Loucy (cell line): ENCODE measurements around the gene RFTN2.

Source experiments
- EZH2phosphoT487 ChIP-seq: fragments of 200-600 bp; IDR thresholded peaks from 2 replicates; pipeline ENCODE4 v1.6.1; 2018; ENCODE audit warnings: antibody characterized with exemption, mild to moderate bottlenecking, moderate library complexity, borderline replicate concordance
- TF ChIP-seq, protein P1 (sequence below): fragments of 200-600 bp; sonication (generic); conservative IDR thresholded peaks from 2 replicates; pipeline ENCODE4 v1.5.1; 2014; ENCODE audit warnings: mild to moderate bottlenecking, antibody characterized with exemption, low read length

DNA sequence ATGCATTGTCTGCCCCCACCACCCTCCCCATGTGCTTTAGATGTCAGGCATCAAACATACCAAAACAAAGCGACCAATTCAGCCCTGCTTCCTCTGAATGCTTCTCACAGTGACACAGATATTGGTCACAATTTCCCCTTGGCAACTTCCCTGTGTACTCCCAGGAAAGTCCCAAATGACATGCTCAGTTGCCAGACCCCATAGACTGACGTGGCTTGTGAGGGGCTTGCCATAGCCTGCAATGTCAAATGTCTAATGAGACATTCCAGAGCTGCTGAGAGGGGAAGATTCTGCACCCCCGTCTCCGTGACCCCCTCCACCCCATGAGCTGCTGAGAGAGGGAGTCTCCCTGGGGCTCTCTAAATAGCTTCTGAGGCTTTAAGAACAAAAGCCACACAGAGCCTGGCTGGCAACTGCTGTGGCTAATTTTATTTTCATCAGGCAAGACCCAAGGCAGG is 47.3 kb downstream of the RFTN2 start:
- TF ChIP-seq, protein P1, sequence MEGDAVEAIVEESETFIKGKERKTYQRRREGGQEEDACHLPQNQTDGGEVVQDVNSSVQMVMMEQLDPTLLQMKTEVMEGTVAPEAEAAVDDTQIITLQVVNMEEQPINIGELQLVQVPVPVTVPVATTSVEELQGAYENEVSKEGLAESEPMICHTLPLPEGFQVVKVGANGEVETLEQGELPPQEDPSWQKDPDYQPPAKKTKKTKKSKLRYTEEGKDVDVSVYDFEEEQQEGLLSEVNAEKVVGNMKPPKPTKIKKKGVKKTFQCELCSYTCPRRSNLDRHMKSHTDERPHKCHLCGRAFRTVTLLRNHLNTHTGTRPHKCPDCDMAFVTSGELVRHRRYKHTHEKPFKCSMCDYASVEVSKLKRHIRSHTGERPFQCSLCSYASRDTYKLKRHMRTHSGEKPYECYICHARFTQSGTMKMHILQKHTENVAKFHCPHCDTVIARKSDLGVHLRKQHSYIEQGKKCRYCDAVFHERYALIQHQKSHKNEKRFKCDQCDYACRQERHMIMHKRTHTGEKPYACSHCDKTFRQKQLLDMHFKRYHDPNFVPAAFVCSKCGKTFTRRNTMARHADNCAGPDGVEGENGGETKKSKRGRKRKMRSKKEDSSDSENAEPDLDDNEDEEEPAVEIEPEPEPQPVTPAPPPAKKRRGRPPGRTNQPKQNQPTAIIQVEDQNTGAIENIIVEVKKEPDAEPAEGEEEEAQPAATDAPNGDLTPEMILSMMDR = no peak
- no peak for TF ChIP-seq EZH2phosphoT487
